Measurements from ENCODE around the gene IL5.
A peak's percentile ranks its signal among the peaks of the same experiment; 100 is the strongest.
"Not testable (repeated sequence)": the region's sequence is repeated elsewhere in the genome, so short reads cannot be mapped to it uniquely, and the experiment has no call there.

The IL5 gene

GRCh38 chr5:132528866-132529634 is 14.3 kb downstream of the IL5 start:
- DNase-seq = no peak

DNA sequence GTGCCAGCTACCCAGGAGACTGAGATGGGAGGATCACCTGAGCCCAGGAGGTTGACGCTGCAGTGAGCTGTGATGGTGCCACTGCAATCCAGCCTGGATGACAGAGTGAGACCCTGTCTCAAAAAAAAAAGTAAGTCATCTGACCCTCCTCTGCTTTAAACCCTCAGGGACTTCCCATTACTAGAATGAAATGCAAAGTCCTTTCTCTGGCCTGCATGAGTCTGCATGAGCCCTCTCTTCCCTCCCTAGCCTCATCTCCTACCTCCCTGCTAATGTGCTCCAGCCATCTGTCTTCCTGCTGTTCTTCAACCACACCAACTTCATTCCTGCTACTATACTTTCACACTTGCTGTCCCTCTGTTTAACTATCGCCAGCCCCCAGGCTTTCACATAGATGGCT is 15.3 kb downstream of the IL5 start:
- DNase-seq = no peak

- no peak for DNase-seq
Measured at GRCh38 chr5:132526974-132527564, 16.3 kb downstream of the IL5 start.

DNA sequence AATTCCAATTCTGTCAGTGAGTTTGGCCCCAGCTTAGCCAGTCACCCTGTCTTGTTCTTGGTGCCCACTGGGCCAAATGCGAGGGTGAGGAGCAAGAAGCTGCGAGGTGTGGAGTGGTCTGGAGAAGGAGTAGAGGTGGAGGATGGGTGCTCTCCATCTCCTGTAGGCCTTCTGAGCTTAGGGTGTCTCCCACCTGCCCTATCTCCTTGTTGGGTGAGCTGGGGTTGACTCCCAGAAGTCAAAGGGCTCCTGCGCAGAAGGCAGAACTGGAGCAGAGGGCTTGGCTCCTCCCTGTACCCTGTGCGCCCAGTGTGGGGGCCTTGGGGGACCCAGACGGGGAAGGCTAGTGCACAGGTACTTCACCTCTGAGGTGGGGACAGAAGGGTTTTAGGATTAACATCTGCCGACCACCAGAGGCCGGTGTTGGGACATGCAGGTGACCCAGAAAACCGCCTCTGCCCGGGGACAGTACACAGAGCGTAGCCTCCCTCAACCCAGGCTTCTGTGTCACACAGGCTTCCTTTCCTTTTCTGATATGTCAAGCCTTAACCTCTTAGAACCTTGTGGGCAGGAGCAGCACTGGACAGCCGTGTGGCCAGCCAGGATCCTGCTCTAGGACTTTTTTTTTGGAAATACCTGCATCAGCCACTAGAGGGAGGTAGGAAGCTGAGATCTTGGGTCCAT is 16.9 kb downstream of the IL5 start:
- peak; percentile 68 for DNase-seq

DNA sequence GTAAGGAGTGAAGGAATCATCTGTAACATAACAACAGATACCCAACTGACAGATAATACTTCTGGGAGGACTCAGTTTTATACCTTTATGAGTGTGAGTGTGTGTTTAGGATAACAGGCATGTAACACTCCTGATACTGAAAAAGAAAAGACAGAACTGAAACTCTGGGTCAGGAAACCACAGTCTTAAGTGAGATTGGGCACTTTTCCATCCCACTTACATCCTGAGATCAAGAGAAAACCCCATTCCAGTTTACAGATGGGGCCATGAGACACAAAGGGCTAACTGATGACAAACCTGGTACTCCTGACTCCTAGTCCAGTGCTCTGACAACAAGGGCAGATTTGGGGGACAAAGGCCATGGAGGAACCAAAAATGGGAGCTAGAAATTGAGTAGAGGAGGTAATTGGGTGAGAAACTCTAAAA is 18.0 kb downstream of the IL5 start:
- DNase-seq = no peak

DNA sequence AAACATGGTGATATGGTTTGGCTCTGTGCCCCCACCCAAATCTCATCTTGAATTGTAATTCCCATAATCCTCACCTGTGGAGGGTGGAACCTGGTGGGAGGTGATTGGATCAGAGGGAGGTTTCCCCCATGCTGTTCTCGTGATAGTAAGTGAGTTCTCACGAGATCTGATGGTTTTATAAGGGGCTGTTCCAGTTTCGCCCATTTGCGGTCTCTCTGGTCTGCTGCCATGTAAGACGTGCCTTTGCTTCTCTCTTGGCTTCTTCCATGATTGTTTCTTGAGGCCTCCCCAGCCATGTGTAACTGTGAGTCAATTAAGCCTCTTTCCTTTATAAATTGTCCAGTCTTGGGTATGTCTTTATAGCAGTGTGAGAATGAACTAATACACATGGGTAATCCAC is 18.4 kb downstream of the IL5 start:
- DNase-seq = not testable (repeated sequence)

DNA sequence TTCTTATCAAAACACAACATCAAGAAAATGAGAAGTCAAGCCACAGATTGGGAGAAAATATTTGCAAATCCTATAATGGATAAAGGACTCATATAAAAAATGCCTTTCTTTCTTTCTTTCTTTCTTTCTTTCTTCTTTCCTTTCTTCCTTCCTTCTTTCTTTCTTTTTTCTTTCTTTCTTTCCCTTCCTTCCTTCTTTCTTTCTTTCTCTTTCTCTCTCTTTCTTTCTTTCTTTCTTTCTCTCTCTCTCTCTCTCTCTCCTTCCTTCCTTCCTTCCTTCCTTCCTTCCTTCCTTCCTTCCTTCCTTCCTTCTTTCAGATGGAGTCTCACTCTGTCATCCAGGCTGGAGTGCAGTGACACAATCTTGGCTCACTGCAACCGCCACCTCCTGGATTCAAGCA is 21.3 kb downstream of the IL5 start:
- not testable (repeated sequence) for DNase-seq

- not testable (repeated sequence) for DNase-seq
Measured at GRCh38 chr5:132513618-132514336, 29.5 kb downstream of the IL5 start.

- peak; percentile 92 for DNase-seq
Measured at GRCh38 chr5:132510076-132510475, 33.2 kb downstream of the IL5 start.

GRCh38 chr5:132506094-132506692 is 37.1 kb downstream of the IL5 start:
- DNase-seq = peak; percentile 96

- DNase-seq = peak; percentile 43
Measured at GRCh38 chr5:132505641-132506040, 37.7 kb downstream of the IL5 start.

- no peak for DNase-seq
Measured at GRCh38 chr5:132504746-132505145, 38.6 kb downstream of the IL5 start.

- no peak for DNase-seq
Measured at GRCh38 chr5:132503244-132503643, 40.1 kb downstream of the IL5 start.

- DNase-seq = no peak
Measured at GRCh38 chr5:132501961-132502931, 41.1 kb downstream of the IL5 start.

DNA sequence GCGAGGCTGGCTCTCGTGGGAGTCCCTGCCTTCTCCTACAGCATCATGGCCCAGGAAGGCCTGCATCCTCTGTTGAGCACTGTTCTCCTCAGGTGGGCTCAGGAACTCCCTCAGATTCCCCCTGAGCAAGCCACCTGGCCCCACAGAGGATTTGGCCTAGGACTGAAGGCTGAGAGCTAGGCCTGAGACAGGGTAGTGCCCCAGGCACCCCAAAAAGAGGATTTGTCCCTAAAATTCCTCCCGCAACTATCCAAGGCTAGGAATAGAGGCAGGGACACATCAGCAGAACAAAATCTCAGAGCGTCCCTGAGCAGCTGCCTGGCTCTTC is 41.7 kb downstream of the IL5 start:
- DNase-seq = no peak

- DNase-seq = peak; percentile 66
Measured at GRCh38 chr5:132500931-132501628, 42.2 kb downstream of the IL5 start.

- DNase-seq = no peak
Measured at GRCh38 chr5:132500244-132500930, 42.9 kb downstream of the IL5 start.

DNA sequence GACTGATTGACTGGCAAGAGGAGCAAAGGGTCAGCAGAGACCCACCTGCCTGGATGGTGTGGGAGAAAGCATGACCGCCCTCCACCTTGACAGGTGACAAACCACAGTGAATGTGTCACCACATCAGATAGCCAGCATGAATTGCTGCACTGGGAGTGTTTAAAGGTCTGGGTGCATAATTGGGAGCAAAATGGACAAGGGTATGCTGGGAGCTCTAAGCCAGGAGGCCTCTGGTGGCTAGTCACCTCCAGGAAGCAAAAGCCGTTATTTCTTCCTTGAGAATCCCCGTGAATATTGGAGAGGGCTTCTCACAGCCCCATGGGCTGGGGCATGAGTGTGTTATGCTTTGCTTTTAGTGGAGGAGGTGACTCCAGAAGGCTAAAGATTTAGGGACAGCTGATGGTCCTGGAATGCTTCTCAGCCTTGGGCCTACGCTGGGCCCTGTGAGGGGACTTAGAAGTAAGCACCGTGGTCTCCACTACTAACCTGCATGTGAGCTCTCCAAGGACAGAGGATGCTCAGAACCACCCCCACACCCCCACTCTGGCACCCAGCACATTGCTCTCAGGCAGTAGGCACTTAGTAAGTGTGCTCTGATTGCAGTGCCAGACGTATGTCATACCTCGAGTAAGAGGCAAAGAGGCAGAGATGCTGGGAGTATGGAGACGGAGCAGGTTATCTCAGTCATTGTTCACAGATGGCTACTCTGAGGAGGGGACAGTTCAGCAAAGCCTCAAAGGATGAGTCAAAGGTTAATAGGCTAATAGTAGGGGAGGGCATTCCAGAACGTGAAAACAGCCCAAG is 43.7 kb downstream of the IL5 start:
- no peak for DNase-seq

GRCh38 chr5:132498686-132499271 is 44.5 kb downstream of the IL5 start:
- DNase-seq = peak; percentile 39

All from EL (cell line).